ENCODE data around the gene TTC22.

GRCh38 chr1:54744696-54745095, 56.4 kb downstream of the TTC22 start:
- no peak for TF ChIP-seq CTCF (IDR thresholded peaks at IDR 0.05)
- no peak for TF ChIP-seq EZH2 (IDR thresholded peaks at IDR 0.05)
- TF ChIP-seq EZH2phosphoT487 (IDR thresholded peaks at IDR 0.05) = no peak

Data from neural progenitor cell (in vitro differentiated cells).